Vagina (tissue), 2 donors: ENCODE data around the gene CREG2.

ENCODE experiments used
- CTCF ChIP-seq, 3 experiments: fragments of 450-650 bp in 2 of 3; fragments of 200-600 bp in 1 of 3; sonication (generic) in 1 of 3; IDR thresholded peaks; one replicate each; pipeline ENCODE4 v1.5.1; 2017 to 2019; ENCODE audit warnings: antibody characterized with exemption in 3 of 3, mild to moderate bottlenecking in 2 of 3, moderate library complexity in 2 of 3
- POLR2A ChIP-seq, 2 donors: fragments of 450-650 bp; IDR thresholded peaks; one replicate each; pipeline ENCODE4 v1.6.1; 2017; ENCODE audit warnings: antibody characterized with exemption in 2 of 2, mild to moderate bottlenecking in 2 of 2, moderate library complexity in 2 of 2

GRCh38 chr2:101418460-101419095 lies 31.3 kb upstream of the CREG2 start:
- TF ChIP-seq POLR2A (IDR thresholded peaks at IDR 0.05) (no peak), CTCF (IDR thresholded peaks at IDR 0.05) (no peak)
